Body of pancreas (tissue), 4 donors: ENCODE data around the gene KIF1A.

ENCODE experiments used
- POLR2A ChIP-seq, 3 donors: fragments of 450-650 bp; IDR thresholded peaks; one replicate each; pipeline ENCODE4 v1.6.1; 2016; ENCODE audit warnings: antibody characterized with exemption in 3 of 3, mild to moderate bottlenecking in 2 of 3
- TF ChIP-seq, protein P1 (sequence below), 7 experiments: fragments of 450-650 bp in 4 of 7; fragments of 200-600 bp in 3 of 7; sonication (generic) in 3 of 7; IDR thresholded peaks; one replicate each; pipeline ENCODE4 v1.5.1; 2016 to 2019; ENCODE audit warnings: antibody characterized with exemption in 7 of 7

DNA sequence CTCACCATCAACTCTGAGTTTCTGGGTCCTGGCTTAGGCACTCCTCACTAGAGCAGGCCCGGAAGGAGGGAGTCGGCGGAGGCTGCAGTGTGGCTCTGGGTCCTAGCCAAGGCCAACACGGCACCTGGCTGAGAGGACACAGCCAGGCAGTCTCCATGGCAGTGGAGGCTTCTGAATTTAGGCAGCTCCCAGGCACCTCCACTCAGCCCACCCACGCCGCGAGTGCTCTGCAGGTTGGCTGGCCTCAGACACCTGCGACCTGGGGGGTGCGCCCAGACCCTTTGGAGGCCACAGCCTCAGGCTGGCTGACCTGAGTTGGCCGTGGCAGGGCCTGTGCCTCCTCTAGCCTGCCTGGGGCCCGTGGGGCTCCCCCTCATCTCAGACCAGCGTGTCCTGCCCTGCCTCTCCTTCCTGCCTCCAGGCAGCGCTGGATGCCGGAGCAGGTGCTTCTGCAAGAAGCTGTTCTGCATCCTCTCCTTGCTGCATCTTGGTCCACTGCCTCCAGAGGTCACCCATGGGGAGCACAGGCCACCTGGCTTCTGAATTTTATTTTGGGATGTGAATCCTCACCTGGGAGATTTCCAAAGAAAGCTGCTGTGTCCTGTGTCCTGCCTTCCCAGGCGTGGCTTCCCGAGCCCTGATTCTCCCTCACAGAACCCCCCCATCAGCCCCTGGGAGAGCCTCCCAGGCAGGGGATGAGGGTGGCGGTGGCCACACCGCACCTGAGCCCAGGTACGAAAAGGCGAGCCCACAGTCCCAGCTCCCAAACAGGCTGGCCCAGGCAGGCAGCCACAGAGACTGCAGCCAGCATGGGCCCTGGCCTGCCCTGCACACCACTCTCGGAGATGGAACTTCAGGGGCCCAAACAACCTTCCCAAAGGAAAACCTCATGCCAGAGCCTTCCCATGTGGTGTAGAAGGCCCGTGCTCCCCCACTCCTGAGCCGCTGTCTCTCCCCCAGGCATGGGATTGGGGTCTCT, 105.0 kb downstream of the KIF1A start:
- TF ChIP-seq, protein P1, sequence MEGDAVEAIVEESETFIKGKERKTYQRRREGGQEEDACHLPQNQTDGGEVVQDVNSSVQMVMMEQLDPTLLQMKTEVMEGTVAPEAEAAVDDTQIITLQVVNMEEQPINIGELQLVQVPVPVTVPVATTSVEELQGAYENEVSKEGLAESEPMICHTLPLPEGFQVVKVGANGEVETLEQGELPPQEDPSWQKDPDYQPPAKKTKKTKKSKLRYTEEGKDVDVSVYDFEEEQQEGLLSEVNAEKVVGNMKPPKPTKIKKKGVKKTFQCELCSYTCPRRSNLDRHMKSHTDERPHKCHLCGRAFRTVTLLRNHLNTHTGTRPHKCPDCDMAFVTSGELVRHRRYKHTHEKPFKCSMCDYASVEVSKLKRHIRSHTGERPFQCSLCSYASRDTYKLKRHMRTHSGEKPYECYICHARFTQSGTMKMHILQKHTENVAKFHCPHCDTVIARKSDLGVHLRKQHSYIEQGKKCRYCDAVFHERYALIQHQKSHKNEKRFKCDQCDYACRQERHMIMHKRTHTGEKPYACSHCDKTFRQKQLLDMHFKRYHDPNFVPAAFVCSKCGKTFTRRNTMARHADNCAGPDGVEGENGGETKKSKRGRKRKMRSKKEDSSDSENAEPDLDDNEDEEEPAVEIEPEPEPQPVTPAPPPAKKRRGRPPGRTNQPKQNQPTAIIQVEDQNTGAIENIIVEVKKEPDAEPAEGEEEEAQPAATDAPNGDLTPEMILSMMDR (IDR thresholded peaks at IDR 0.05) = peak in 1 of 7 experiments; percentile 0
- no peak for TF ChIP-seq POLR2A (IDR thresholded peaks at IDR 0.05)
